NCI-H2227 (cell line): ENCODE data around the gene CIB4.
"Not testable (repeated sequence)": the region's sequence is repeated elsewhere in the genome, so short reads cannot be mapped to it uniquely, and the experiment has no call there.

ENCODE experiments used
- DNase-seq: peaks from one replicate; lab custom pipeline; 2025; ENCODE audit not compliant: unreplicated experiment; lab: John Stamatoyannopoulos, UW

CIB4 gene

GRCh38 chr2:26571316-26571715 is 69.8 kb downstream of the CIB4 start:
- no peak for DNase-seq

GRCh38 chr2:26570083-26570430 is 71.1 kb downstream of the CIB4 start:
- DNase-seq = no peak

GRCh38 chr2:26569216-26570082 is 71.7 kb downstream of the CIB4 start:
- no peak for DNase-seq

GRCh38 chr2:26568076-26568890 is 72.9 kb downstream of the CIB4 start:
- DNase-seq = no peak

- no peak for DNase-seq
Measured at GRCh38 chr2:26567534-26567933, 73.6 kb downstream of the CIB4 start.

GRCh38 chr2:26566731-26567130 is 74.4 kb downstream of the CIB4 start:
- not testable (repeated sequence) for DNase-seq

- no peak for DNase-seq
Measured at GRCh38 chr2:26566081-26566375, 75.1 kb downstream of the CIB4 start.

GRCh38 chr2:26564121-26564644 is 77.0 kb downstream of the CIB4 start:
- no peak for DNase-seq

- DNase-seq = no peak
Measured at GRCh38 chr2:26563686-26564085, 77.5 kb downstream of the CIB4 start.

- peak; percentile 18 for DNase-seq
Measured at GRCh38 chr2:26562811-26563645, 78.1 kb downstream of the CIB4 start.

GRCh38 chr2:26561918-26562810 is 79.0 kb downstream of the CIB4 start:
- DNase-seq = peak; percentile 76

- DNase-seq = no peak
Measured at GRCh38 chr2:26561376-26561775, 79.8 kb downstream of the CIB4 start.

GRCh38 chr2:26560892-26561291 is 80.3 kb downstream of the CIB4 start:
- no peak for DNase-seq

GRCh38 chr2:26559556-26559955 is 81.6 kb downstream of the CIB4 start:
- no peak for DNase-seq

GRCh38 chr2:26559044-26559405 is 82.1 kb downstream of the CIB4 start:
- no peak for DNase-seq

GRCh38 chr2:26558271-26559043 is 82.7 kb downstream of the CIB4 start:
- peak; percentile 82 for DNase-seq

- DNase-seq = no peak
Measured at GRCh38 chr2:26557244-26557925, 83.8 kb downstream of the CIB4 start.

- no peak for DNase-seq
Measured at GRCh38 chr2:26556309-26557243, 84.6 kb downstream of the CIB4 start.
